Measurements from ENCODE around the gene FHIT. TPM values are rescaled to one million over a fixed set of nuclear protein-coding genes. Genes with fewer than 3 reads are reported as not detected.

FHIT gene
- polyA plus RNA-seq, 1 of the 3 experiments (the other 2 are of a cell fraction), result 0.41 TPM

- 53% methylated on average over 6 of the region's 6 CpGs for WGBS (ENCODE audit: low lambda C conversion rate)
- Histone ChIP-seq H3K9ac (no peak overlapping the region), H3K4me2 (no peak overlapping the region), H2AFZ (ENCODE audit: low read depth) (no peak overlapping the region), H3K27ac (ENCODE audit: low read depth in 2 of 2, low read length in 1 of 2) (no peak overlapping the region), H3K9me3 (no peaks in the 10 kb centered on the region), H3K4me1 (ENCODE audit: control insufficient read depth in 1 of 2, insufficient read depth in 2 of 2, low read depth in 1 of 2, low read length in 1 of 2) (no peaks in the 10 kb centered on the region), H4K20me1 (ENCODE audit: insufficient read depth) (no peaks in the 10 kb centered on the region), H3K27me3 (ENCODE audit: insufficient read depth) (no peaks in the 10 kb centered on the region), H3K79me2 (ENCODE audit: insufficient read depth) (no peaks in the 10 kb centered on the region), H3K4me3 (ENCODE audit: low read depth in 2 of 2, low read length in 1 of 2) (no peak overlapping the region), H3F3A (replicated peaks; ENCODE audit: insufficient read depth) (no peaks in the 10 kb centered on the region), H3K9me2 (no peaks in the 10 kb centered on the region), H3K36me3 (replicated peaks in 1 of 2; ENCODE audit: control insufficient read depth in 1 of 2, insufficient read depth in 2 of 2, low read length in 1 of 2) (no peaks in the 10 kb centered on the region)
- ChIA-PET POLR2A (no interaction called here), CTCF (interaction anchor here (1.4 kb wide), 1 partner anchor 1325 kb away, joined by 3 read pairs; no protein-coding TSS in a partner anchor)
- no peak for DNase-seq
- TF ChIP-seq FOXM1 (IDR thresholded peaks at IDR 0.05; ENCODE audit: low read depth), result no peak
- no peak for TF ChIP-seq TCF12 (IDR thresholded peaks at IDR 0.05)
- TF ChIP-seq EP300 (IDR thresholded peaks at IDR 0.05; ENCODE audit: borderline replicate concordance in 1 of 2, low read depth in 1 of 2, low read length in 1 of 2), result no peak
- TF ChIP-seq POLR2AphosphoS5 (IDR thresholded peaks at IDR 0.05; ENCODE audit: low read depth, low read length), result no peak
- no peak for TF ChIP-seq FOXJ3 (CRISPR knock-in tag; IDR thresholded peaks at IDR 0.05)
- no peak for TF ChIP-seq ELF1 (IDR thresholded peaks at IDR 0.05)
- TF ChIP-seq JUND (IDR thresholded peaks at IDR 0.05), result no peak
- TF ChIP-seq MAX (IDR thresholded peaks at IDR 0.05; ENCODE audit: low read depth), result no peak
- TF ChIP-seq RAD21 (IDR thresholded peaks at IDR 0.05; ENCODE audit: low read length), result no peak
Measured at GRCh38 chr3:60046210-60046609, 1205.0 kb downstream of the FHIT start.

GRCh38 chr3:60045686-60046085 is 1205.6 kb downstream of the FHIT start:
- H3K79me2 ChIP-seq (ENCODE audit: insufficient read depth), result no peaks in the 10 kb centered on the region
- ChIA-PET POLR2A (no interaction called here), CTCF (interaction anchor here (1.4 kb wide), 1 partner anchor 1325 kb away, joined by 3 read pairs; no protein-coding TSS in a partner anchor)
- H3K9me3 ChIP-seq, result no peaks in the 10 kb centered on the region
- no peak for TF ChIP-seq NRF1 (IDR thresholded peaks at IDR 0.05; ENCODE audit: low read depth, low read length)
- TF ChIP-seq CHD2 (IDR thresholded peaks at IDR 0.05; ENCODE audit: low read length, partially characterized antibody), result no peak
- TF ChIP-seq, protein P1, sequence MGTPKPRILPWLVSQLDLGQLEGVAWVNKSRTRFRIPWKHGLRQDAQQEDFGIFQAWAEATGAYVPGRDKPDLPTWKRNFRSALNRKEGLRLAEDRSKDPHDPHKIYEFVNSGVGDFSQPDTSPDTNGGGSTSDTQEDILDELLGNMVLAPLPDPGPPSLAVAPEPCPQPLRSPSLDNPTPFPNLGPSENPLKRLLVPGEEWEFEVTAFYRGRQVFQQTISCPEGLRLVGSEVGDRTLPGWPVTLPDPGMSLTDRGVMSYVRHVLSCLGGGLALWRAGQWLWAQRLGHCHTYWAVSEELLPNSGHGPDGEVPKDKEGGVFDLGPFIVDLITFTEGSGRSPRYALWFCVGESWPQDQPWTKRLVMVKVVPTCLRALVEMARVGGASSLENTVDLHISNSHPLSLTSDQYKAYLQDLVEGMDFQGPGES (IDR thresholded peaks at IDR 0.05; ENCODE audit: low read depth, low read length), result no peak
- TF ChIP-seq EZH2phosphoT487 (IDR thresholded peaks at IDR 0.05; ENCODE audit: borderline replicate concordance, low read depth), result no peak
- no peak for TF ChIP-seq JUND (IDR thresholded peaks at IDR 0.05)
- TF ChIP-seq, protein P2, sequence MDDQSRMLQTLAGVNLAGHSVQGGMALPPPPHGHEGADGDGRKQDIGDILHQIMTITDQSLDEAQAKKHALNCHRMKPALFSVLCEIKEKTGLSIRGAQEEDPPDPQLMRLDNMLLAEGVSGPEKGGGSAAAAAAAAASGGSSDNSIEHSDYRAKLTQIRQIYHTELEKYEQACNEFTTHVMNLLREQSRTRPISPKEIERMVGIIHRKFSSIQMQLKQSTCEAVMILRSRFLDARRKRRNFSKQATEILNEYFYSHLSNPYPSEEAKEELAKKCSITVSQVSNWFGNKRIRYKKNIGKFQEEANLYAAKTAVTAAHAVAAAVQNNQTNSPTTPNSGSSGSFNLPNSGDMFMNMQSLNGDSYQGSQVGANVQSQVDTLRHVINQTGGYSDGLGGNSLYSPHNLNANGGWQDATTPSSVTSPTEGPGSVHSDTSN (IDR thresholded peaks at IDR 0.05), result no peak
- no peak for TF ChIP-seq RAD21 (IDR thresholded peaks at IDR 0.05; ENCODE audit: low read length)
- TF ChIP-seq MEF2A (IDR thresholded peaks at IDR 0.05; ENCODE audit: borderline replicate concordance, low read depth), result no peak
- TF ChIP-seq RXRA (IDR thresholded peaks at IDR 0.05; ENCODE audit: borderline replicate concordance, low read depth), result no peak
- no peak for TF ChIP-seq MAX (IDR thresholded peaks at IDR 0.05; ENCODE audit: low read depth)
- TF ChIP-seq SMC3 (IDR thresholded peaks at IDR 0.05; ENCODE audit: low read depth, low read length), result no peak
- TF ChIP-seq, protein P3, sequence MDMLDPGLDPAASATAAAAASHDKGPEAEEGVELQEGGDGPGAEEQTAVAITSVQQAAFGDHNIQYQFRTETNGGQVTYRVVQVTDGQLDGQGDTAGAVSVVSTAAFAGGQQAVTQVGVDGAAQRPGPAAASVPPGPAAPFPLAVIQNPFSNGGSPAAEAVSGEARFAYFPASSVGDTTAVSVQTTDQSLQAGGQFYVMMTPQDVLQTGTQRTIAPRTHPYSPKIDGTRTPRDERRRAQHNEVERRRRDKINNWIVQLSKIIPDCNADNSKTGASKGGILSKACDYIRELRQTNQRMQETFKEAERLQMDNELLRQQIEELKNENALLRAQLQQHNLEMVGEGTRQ (IDR thresholded peaks at IDR 0.05; ENCODE audit: borderline replicate concordance, low read depth, low read length), result no peak
- no peak for TF ChIP-seq RFX5 (IDR thresholded peaks at IDR 0.05; ENCODE audit: low read length)
- TF ChIP-seq GABPA (IDR thresholded peaks at IDR 0.05; ENCODE audit: low read depth), result no peak
- TF ChIP-seq, protein P4, sequence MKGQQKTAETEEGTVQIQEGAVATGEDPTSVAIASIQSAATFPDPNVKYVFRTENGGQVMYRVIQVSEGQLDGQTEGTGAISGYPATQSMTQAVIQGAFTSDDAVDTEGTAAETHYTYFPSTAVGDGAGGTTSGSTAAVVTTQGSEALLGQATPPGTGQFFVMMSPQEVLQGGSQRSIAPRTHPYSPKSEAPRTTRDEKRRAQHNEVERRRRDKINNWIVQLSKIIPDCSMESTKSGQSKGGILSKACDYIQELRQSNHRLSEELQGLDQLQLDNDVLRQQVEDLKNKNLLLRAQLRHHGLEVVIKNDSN (IDR thresholded peaks at IDR 0.05; ENCODE audit: borderline replicate concordance, low read depth), result no peak
- H3K4me1 ChIP-seq (ENCODE audit: control insufficient read depth in 1 of 2, insufficient read depth in 2 of 2, low read depth in 1 of 2, low read length in 1 of 2), result no peaks in the 10 kb centered on the region
- H3K4me2 ChIP-seq, result no peak overlapping the region
- WGBS (ENCODE audit: low lambda C conversion rate), result 25% methylated on average over 1 of the region's 1 CpG
- H3K27me3 ChIP-seq (ENCODE audit: insufficient read depth), result no peaks in the 10 kb centered on the region
- H3K4me3 ChIP-seq (ENCODE audit: low read depth in 2 of 2, low read length in 1 of 2), result no peak overlapping the region
- H4K20me1 ChIP-seq (ENCODE audit: insufficient read depth), result no peaks in the 10 kb centered on the region
- H3F3A ChIP-seq (replicated peaks; ENCODE audit: insufficient read depth), result no peaks in the 10 kb centered on the region
- H2AFZ ChIP-seq (ENCODE audit: low read depth), result no peak overlapping the region
- no peaks in the 10 kb centered on the region for H3K36me3 ChIP-seq (replicated peaks in 1 of 2; ENCODE audit: control insufficient read depth in 1 of 2, insufficient read depth in 2 of 2, low read length in 1 of 2)
- H3K9ac ChIP-seq, result no peak overlapping the region
- H3K27ac ChIP-seq (ENCODE audit: low read depth in 2 of 2, low read length in 1 of 2), result no peak overlapping the region
- H3K9me2 ChIP-seq, result no peaks in the 10 kb centered on the region
- DNase-seq, result no peak
